HG03439 (cell line): ENCODE results near the gene CACNA1E.

Experiments used
- ATAC-seq: cut with Tn5 transposase; IDR thresholded peaks from one replicate; pipeline ENCODE4 v1.9.1; 2021; ENCODE audit warnings: mild to moderate bottlenecking, moderate library complexity; ENCODE audit not compliant: unreplicated experiment

The CACNA1E gene

GRCh38 chr1:181483285-181484195 is at the start of gene CACNA1E:
Gene CACNA1E (plus strand): TSS chr1:181483517. CDS start chr1:181483745, 228 bp downstream.
- no peak for ATAC-seq

- ATAC-seq: no peak
These were observed 49.4 kb upstream of the CACNA1E start for GRCh38 chr1:181433931-181434330.

- peak; percentile 81 for ATAC-seq
These were observed 45.3 kb upstream of the CACNA1E start for GRCh38 chr1:181438013-181438412.

GRCh38 chr1:181440510-181440909 is 42.8 kb upstream of the CACNA1E start:
- ATAC-seq: no peak

- no peak for ATAC-seq
These were observed 41.2 kb upstream of the CACNA1E start for GRCh38 chr1:181442181-181442525.

GRCh38 chr1:181443231-181443853 is 40.0 kb upstream of the CACNA1E start:
- no peak for ATAC-seq

- no peak for ATAC-seq
These were observed 37.9 kb upstream of the CACNA1E start for GRCh38 chr1:181445436-181445835.

GRCh38 chr1:181448461-181448860 is 34.9 kb upstream of the CACNA1E start:
- ATAC-seq: no peak

- ATAC-seq: no peak
These were observed 31.6 kb upstream of the CACNA1E start for GRCh38 chr1:181451661-181452230.

- ATAC-seq: no peak
These were observed 30.6 kb upstream of the CACNA1E start for GRCh38 chr1:181452746-181453145.

- ATAC-seq: no peak
These were observed 29.6 kb upstream of the CACNA1E start for GRCh38 chr1:181453541-181454201.

GRCh38 chr1:181456551-181456950 is 26.8 kb upstream of the CACNA1E start:
- no peak for ATAC-seq

- no peak for ATAC-seq
These were observed 24.9 kb upstream of the CACNA1E start for GRCh38 chr1:181458419-181458818.

- no peak for ATAC-seq
These were observed 24.2 kb upstream of the CACNA1E start for GRCh38 chr1:181459067-181459466.

GRCh38 chr1:181469829-181470228 is 13.5 kb upstream of the CACNA1E start:
- ATAC-seq: no peak

- no peak for ATAC-seq
These were observed 7.7 kb upstream of the CACNA1E start for GRCh38 chr1:181475580-181475979.

GRCh38 chr1:181476581-181476980 is 6.7 kb upstream of the CACNA1E start:
- ATAC-seq: no peak

GRCh38 chr1:181478306-181478705 is 5.0 kb upstream of the CACNA1E start:
- ATAC-seq: no peak

- ATAC-seq: no peak
These were observed 4.1 kb upstream of the CACNA1E start for GRCh38 chr1:181479137-181479745.

- no peak for ATAC-seq
These were observed 1.3 kb upstream of the CACNA1E start for GRCh38 chr1:181482001-181482430.
